Measurements from ENCODE around the gene MRPS14. TPM values are rescaled to one million over a fixed set of nuclear protein-coding genes. Genes with fewer than 3 reads are reported as not detected.

Gene MRPS14
- total and polyA plus RNA-seq, 2 of the 4 experiments (the other 2 are of a cell fraction), result 22.0 to 23.1 TPM

GRCh38 chr1:175015243-175015642 is 8.0 kb downstream of the MRPS14 start:
- H2BK120ac ChIP-seq (ENCODE audit: low read depth, low read length), result peak overlapping the region; percentile 45; the same call in 1 of the 2 replicates
- peak overlapping the region; percentile 8; the same call in 1 of the 2 replicates for H3K23ac ChIP-seq (ENCODE audit: low read depth, low read length)
- no TSS peak for BruUV-seq (replicated peaks)
- dilution Hi-C loops (cut with HindIII; ENCODE audit: low sequenced_read_pairs, unreplicated experiment), result no loop called here
- peak overlapping the region; percentile 76; the same call in 1 of the 2 replicates for H2BK20ac ChIP-seq (ENCODE audit: low read depth, low read length)
- no peak overlapping the region; the same call in 1 of the 2 replicates for H3K14ac ChIP-seq (replicated peaks; ENCODE audit: low read depth, low read length)
- H3K36me3 ChIP-seq (ENCODE audit: control insufficient read depth, insufficient read depth, low read length), result peaks cover 27% of the 10 kb centered on the region
- no CpG with 5 or more reads among the region's 4 CpGs for WGBS, 2 experiments (ENCODE audit: extremely low coverage in 2 of 2, insufficient read length in 1 of 2)
- peak overlapping the region; percentile 89 for H3K4me2 ChIP-seq (ENCODE audit: low read depth, low read length)
- H2BK5ac ChIP-seq (ENCODE audit: low read depth, low read length, poor library complexity, severe bottlenecking), result peak overlapping the region; percentile 67
- peak overlapping the region; percentile 68; the same call in 1 of the 2 replicates for H3K4ac ChIP-seq (ENCODE audit: low read depth, low read length)
- 0 out of 3 replicates have a peak overlapping the region, but pooled peaks have one; percentile 24 for H2BK15ac ChIP-seq (ENCODE audit: low read depth, low read length)
- ATAC-seq (ENCODE audit: low read depth) (peak; percentile 90), DNase-seq (peak; percentile 91)
- no peaks in the 10 kb centered on the region for H3K9me3 ChIP-seq (ENCODE audit: control insufficient read depth, insufficient read depth, low read length)
- H3K27ac ChIP-seq (ENCODE audit: insufficient read depth, low read length), result peak overlapping the region; percentile 79
- ChIA-PET POLR2A (ENCODE audit: unreplicated experiment) (interaction anchor here (0.7 to 1.0 kb wide), 2 partner anchors 9 to 15 kb away, joined by 3 to 4 read pairs; partner anchors contain the start of gene CACYBP), CTCF (interaction anchor here (1.1 kb wide), 1 partner anchor 110 kb away, joined by 3 read pairs; no protein-coding TSS in a partner anchor)
- no peak overlapping the region for H2AK9ac ChIP-seq (replicated peaks; ENCODE audit: low read depth, low read length, poor library complexity)
- H3K9ac ChIP-seq (ENCODE audit: low read depth, low read length), result peak overlapping the region; percentile 36; the same call in 1 of the 2 replicates
- peak overlapping the region; percentile 12; the same call in 1 of the 2 replicates for H4K91ac ChIP-seq (ENCODE audit: insufficient read depth, low read depth, low read length)
- 0 out of 2 replicates have a peak, but pooled peaks cover 6% of the 10 kb centered on the region for H3K9me1 ChIP-seq (ENCODE audit: insufficient read depth, low read length)
- peaks cover 16% of the 10 kb centered on the region in 2 experiments for H3K79me1 ChIP-seq (ENCODE audit: low read depth in 1 of 2, low read length in 2 of 2)
- no peak overlapping the region for H2AFZ ChIP-seq (replicated peaks; ENCODE audit: low read length, poor library complexity)
- H3K4me3 ChIP-seq (ENCODE audit: insufficient read depth, low read depth, low read length), result no peak overlapping the region
- in situ Hi-C loops (cut with MboI; ENCODE audit: low sequenced_read_pairs), result no loop called here
- intact Hi-C loops (cut with micrococcal nuclease), result no loop called here
- no peaks in the 10 kb centered on the region for H4K20me1 ChIP-seq (ENCODE audit: insufficient read depth, low read length)
- H4K5ac ChIP-seq (ENCODE audit: low read depth, low read length), result no peak overlapping the region
- H4K8ac ChIP-seq (ENCODE audit: low read depth in 2 of 2, low read length in 2 of 2), result peak overlapping the region; percentile 42 to 60; a peak in 3 of 4 replicates
- H2AK5ac ChIP-seq (ENCODE audit: low read depth, low read length), result no peak overlapping the region
- H3K27me3 ChIP-seq (ENCODE audit: control insufficient read depth, insufficient read depth, low read length), result no peaks in the 10 kb centered on the region
- peaks cover 11% of the 10 kb centered on the region for H3K4me1 ChIP-seq (ENCODE audit: control insufficient read depth, insufficient read depth, low read length)
- H3K18ac ChIP-seq (ENCODE audit: low read depth, low read length), result peak overlapping the region; percentile 27; the same call in 1 of the 2 replicates
- H3K56ac ChIP-seq (ENCODE audit: extremely low read depth, insufficient read depth, low read length), result peak overlapping the region; percentile 73
- peak; percentile 18 for TF ChIP-seq RCOR1 (IDR thresholded peaks at IDR 0.05; ENCODE audit: insufficient replicate concordance, low read length)
- no peak for TF ChIP-seq CHD1 (IDR thresholded peaks at IDR 0.05; ENCODE audit: low read depth, low read length)
- 0 out of 2 replicates have a peak, but pooled peaks have one; percentile 27 for TF ChIP-seq FOS (IDR thresholded peaks at IDR 0.05; ENCODE audit: low read depth, low read length)
- no peak for TF ChIP-seq BHLHE40 (IDR thresholded peaks at IDR 0.05; ENCODE audit: low read depth, low read length)
- no peak for TF ChIP-seq RFX5 (IDR thresholded peaks at IDR 0.05; ENCODE audit: low read depth, low read length)
- no peak for TF ChIP-seq MAZ (IDR thresholded peaks at IDR 0.05; ENCODE audit: borderline replicate concordance, low read depth, low read length)
- TF ChIP-seq SMC3 (IDR thresholded peaks at IDR 0.05; ENCODE audit: low read depth, low read length), result no peak
- TF ChIP-seq USF2 (IDR thresholded peaks at IDR 0.05; ENCODE audit: low read depth, low read length), result peak; percentile 55
- no peak for TF ChIP-seq CEBPB (IDR thresholded peaks at IDR 0.05; ENCODE audit: low read depth, low read length)
- no peak for TF ChIP-seq ELK1 (IDR thresholded peaks at IDR 0.05; ENCODE audit: borderline replicate concordance, low read depth, low read length)
- TF ChIP-seq POLR2A (IDR thresholded peaks at IDR 0.05; ENCODE audit: low read depth, low read length), result no peak
- no peak for TF ChIP-seq CTCF (conservative IDR thresholded peaks at IDR 0.05; ENCODE audit: low read depth, low read length)
- TF ChIP-seq NFE2L2 (IDR thresholded peaks at IDR 0.05; ENCODE audit: low read depth, low read length), result no peak
- TF ChIP-seq RAD21 (IDR thresholded peaks at IDR 0.05; ENCODE audit: low read length), result no peak
- TF ChIP-seq MAFK (IDR thresholded peaks at IDR 0.05; ENCODE audit: low read depth, low read length), result no peak

All from IMR-90 (cell line).